ENCODE data around the gene ZXDC. TPM values are rescaled to one million over a fixed set of nuclear protein-coding genes. Genes with fewer than 3 reads are reported as not detected.
A peak's percentile ranks its signal among the peaks of the same experiment; 100 is the strongest.

The ZXDC gene
- total RNA-seq, 2 donors from 2014 or later, result 20.4 to 28.5 TPM

GRCh38 chr3:126480206-126480605 is 4.5 kb upstream of the ZXDC start:
- TF ChIP-seq, protein P1, sequence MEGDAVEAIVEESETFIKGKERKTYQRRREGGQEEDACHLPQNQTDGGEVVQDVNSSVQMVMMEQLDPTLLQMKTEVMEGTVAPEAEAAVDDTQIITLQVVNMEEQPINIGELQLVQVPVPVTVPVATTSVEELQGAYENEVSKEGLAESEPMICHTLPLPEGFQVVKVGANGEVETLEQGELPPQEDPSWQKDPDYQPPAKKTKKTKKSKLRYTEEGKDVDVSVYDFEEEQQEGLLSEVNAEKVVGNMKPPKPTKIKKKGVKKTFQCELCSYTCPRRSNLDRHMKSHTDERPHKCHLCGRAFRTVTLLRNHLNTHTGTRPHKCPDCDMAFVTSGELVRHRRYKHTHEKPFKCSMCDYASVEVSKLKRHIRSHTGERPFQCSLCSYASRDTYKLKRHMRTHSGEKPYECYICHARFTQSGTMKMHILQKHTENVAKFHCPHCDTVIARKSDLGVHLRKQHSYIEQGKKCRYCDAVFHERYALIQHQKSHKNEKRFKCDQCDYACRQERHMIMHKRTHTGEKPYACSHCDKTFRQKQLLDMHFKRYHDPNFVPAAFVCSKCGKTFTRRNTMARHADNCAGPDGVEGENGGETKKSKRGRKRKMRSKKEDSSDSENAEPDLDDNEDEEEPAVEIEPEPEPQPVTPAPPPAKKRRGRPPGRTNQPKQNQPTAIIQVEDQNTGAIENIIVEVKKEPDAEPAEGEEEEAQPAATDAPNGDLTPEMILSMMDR (IDR thresholded peaks at IDR 0.05), result no peak
- H3K36me3 ChIP-seq, result no peaks in the 10 kb centered on the region
- no peak for DNase-seq
- no peaks in the 10 kb centered on the region for H3K9me3 ChIP-seq
- H3K4me1 ChIP-seq, result no peaks in the 10 kb centered on the region
- H3K4me3 ChIP-seq, result no peak overlapping the region
- intact Hi-C loops (cut with DNase I), result no loop called here
- H3K9ac ChIP-seq (ENCODE audit: low read depth in 2 of 2, low read length in 2 of 2), result no peak overlapping the region
- H3K27me3 ChIP-seq, result no peaks in the 10 kb centered on the region
- no peak overlapping the region for H3K27ac ChIP-seq

DNA sequence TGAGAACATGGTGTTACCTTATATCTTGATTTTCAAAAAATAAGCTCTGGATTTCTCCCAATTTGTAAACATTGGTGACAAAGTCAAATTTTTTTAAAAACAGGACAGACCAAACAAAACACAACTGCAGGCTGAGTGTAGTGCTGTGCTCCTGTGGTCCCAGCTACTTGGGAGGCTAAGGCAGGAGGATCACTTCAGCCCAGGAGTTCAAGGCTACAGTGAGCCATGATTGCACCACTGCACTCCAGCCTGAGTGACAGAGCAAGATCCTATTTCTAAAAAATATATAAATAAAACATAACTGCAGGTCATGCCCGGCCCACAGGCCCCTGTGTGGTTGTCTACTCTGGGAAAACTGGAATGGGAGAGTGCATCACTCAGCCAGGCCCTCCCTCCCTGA is 4.0 kb upstream of the ZXDC start:
- H3K27me3 ChIP-seq, result no peaks in the 10 kb centered on the region
- no peaks in the 10 kb centered on the region for H3K4me1 ChIP-seq
- no peak overlapping the region for H3K9ac ChIP-seq (ENCODE audit: low read depth in 2 of 2, low read length in 2 of 2)
- intact Hi-C loops (cut with DNase I), result no loop called here
- no peak overlapping the region for H3K27ac ChIP-seq
- no peak for DNase-seq
- no peaks in the 10 kb centered on the region for H3K9me3 ChIP-seq
- H3K36me3 ChIP-seq, result no peaks in the 10 kb centered on the region
- TF ChIP-seq, protein P1 (IDR thresholded peaks at IDR 0.05), result no peak
- H3K4me3 ChIP-seq, result no peak overlapping the region

GRCh38 chr3:126478581-126479310 is 3.1 kb upstream of the ZXDC start:
- Histone ChIP-seq H3K4me1 (peaks cover 2% of the 10 kb centered on the region), H3K27me3 (no peaks in the 10 kb centered on the region), H3K36me3 (no peaks in the 10 kb centered on the region), H3K4me3 (no peak overlapping the region), H3K9me3 (no peaks in the 10 kb centered on the region), H3K9ac (ENCODE audit: low read depth in 2 of 2, low read length in 2 of 2) (no peak overlapping the region), H3K27ac (no peak overlapping the region)
- DNase-seq, result no peak
- intact Hi-C loops (cut with DNase I), result no loop called here
- TF ChIP-seq, protein P1 (IDR thresholded peaks at IDR 0.05), result no peak

- Histone ChIP-seq H3K4me1 (peaks cover 18% of the 10 kb centered on the region), H3K9ac (ENCODE audit: low read depth in 2 of 2, low read length in 2 of 2) (no peak overlapping the region), H3K36me3 (no peaks in the 10 kb centered on the region), H3K4me3 (no peak overlapping the region), H3K27ac (no peak overlapping the region), H3K27me3 (no peaks in the 10 kb centered on the region), H3K9me3 (no peaks in the 10 kb centered on the region)
- intact Hi-C loops (cut with DNase I), result no loop called here
- TF ChIP-seq, protein P1 (IDR thresholded peaks at IDR 0.05), result no peak
- no peak for DNase-seq
These were observed 1.3 kb upstream of the ZXDC start for GRCh38 chr3:126477061-126477380.

DNA sequence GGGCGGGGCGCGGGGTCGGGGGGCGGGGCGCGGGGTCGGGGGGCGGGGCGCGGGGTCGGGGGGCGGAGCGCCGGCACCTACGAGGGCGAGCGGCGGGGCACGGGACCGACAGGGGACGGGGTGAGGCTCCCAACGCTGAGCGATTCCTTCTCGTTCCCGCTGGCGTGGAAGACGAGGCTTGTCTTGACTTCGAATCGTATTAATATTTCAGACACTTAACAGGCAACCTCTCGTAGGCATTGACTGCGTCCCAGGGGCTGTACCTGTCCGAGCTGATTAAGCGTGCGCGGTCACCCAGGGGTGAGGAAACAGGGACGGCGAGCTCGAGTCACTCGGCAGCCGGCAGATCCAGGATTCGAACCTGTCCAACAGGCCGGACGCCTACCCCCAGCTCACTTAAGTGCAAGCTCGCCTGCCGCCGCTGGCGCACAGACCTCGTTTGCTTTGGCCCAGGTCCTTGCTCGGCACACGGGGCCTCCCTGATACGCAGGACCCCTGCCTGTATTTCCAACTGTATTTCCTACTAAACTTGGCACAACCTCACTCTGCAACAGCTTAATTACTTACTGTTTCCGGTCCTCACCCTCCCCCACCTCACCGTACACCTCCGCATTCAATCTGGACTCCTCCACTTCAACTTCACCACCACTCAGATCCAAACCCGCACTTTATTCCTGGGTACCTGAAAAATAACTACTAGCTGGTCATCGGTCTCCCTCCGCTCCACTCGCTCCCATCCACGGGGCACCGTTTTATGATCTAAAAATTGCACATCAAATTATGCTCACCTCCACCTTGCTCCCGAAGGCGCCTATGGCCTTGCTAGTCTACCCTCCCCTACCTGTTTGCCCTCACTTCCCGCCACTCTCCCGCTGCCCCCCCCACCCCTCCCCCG is 722 bp upstream of the ZXDC start:
- H3K27ac ChIP-seq, result peak overlapping the region; percentile 66
- no peaks in the 10 kb centered on the region for H3K27me3 ChIP-seq
- peak overlapping the region; percentile 80 to 89 for H3K9ac ChIP-seq (ENCODE audit: low read depth in 2 of 2, low read length in 2 of 2)
- DNase-seq, result peak; percentile 76
- H3K4me1 ChIP-seq, result peaks cover 18% of the 10 kb centered on the region
- intact Hi-C loops (cut with DNase I), result no loop called here
- no peaks in the 10 kb centered on the region for H3K9me3 ChIP-seq
- H3K36me3 ChIP-seq, result no peaks in the 10 kb centered on the region
- TF ChIP-seq, protein P1 (IDR thresholded peaks at IDR 0.05), result no peak
- peak overlapping the region; percentile 56 for H3K4me3 ChIP-seq

Measured in colonic mucosa (tissue), 4 donors.